GM20000 (cell line): Measurements from ENCODE around the gene MSH3.
"Not testable (repeated sequence)": the region's sequence is repeated elsewhere in the genome, so short reads cannot be mapped to it uniquely, and the experiment has no call there.

Experiments used
- DNase-seq: peaks from one replicate; pipeline ENCODE4 v3.0.0; 2012; ENCODE audit warnings: low spot score
- TF ChIP-seq, protein P1 (sequence below): IDR thresholded peaks from 2 replicates; pipeline ENCODE4 v1.5.1; 2012; ENCODE audit warnings: mild to moderate bottlenecking, control low read depth; ENCODE audit errors: extremely low read depth, missing control alignments

MSH3 gene

DNA sequence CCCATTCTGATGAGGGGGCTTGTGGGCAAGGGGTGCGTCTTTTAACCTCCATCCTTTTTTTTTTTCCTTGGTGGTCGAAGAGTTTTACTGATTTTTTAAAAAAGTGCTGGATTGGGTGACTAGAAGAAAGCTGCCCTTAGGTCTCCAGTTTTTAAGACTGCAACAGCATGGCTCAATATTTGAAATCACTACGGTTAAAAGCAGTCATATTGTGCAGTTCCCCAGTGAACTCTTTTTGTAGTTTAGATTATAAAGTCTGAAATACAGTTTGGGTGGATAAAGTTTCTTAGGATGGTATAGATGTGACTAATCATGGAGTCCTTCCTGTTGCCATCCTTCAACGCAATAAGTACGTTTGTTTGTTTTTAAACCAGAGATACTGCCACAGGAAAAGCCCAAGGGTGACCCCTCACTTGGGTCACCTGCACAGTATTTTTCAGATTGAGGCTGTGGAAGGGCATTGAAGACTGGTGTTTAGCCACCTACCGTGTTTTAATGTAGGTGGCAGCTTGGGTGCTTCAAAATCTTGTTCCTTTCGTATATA, 851 bp downstream of the MSH3 start:
- TF ChIP-seq, protein P1, sequence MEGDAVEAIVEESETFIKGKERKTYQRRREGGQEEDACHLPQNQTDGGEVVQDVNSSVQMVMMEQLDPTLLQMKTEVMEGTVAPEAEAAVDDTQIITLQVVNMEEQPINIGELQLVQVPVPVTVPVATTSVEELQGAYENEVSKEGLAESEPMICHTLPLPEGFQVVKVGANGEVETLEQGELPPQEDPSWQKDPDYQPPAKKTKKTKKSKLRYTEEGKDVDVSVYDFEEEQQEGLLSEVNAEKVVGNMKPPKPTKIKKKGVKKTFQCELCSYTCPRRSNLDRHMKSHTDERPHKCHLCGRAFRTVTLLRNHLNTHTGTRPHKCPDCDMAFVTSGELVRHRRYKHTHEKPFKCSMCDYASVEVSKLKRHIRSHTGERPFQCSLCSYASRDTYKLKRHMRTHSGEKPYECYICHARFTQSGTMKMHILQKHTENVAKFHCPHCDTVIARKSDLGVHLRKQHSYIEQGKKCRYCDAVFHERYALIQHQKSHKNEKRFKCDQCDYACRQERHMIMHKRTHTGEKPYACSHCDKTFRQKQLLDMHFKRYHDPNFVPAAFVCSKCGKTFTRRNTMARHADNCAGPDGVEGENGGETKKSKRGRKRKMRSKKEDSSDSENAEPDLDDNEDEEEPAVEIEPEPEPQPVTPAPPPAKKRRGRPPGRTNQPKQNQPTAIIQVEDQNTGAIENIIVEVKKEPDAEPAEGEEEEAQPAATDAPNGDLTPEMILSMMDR: no peak
- DNase-seq: no peak

DNA sequence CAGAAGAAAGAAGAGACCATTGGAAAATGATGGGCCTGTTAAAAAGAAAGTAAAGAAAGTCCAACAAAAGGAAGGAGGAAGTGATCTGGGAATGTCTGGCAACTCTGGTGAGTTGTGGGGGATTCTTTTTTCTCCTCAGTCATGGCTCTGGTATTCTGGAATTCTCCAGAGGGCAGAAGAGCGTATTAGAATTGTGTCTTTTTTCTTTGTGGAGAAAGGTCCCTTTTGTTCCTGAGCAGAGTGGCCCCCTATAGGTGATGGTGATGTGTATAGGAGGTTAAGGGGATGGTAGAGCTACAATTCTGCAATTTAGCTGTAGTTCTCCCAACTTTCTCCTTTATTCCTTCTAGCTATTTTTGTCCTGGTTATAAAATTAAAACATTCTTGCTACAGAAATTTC, 2.0 kb downstream of the MSH3 start:
- TF ChIP-seq, protein P1: no peak
- no peak for DNase-seq

DNA sequence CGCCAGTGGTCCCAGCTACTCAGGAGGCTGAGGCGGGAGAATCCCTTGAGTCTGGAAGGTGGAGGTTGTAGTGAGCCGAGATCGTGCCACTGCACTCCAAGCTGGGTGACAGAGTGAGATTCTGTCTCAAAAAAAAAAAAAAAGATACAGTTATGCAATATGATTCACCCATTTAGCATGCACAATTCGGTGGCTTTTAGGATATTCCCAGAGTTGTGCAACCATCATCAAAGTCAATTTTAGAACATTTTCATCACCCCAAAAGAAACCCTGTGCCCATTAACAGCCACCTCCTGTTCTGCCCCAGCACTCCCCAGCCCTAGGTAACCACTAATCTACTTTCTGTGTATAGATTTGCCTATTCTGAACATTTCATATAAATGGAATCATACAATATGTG, 4.7 kb downstream of the MSH3 start:
- TF ChIP-seq, protein P1: no peak
- DNase-seq: no peak

DNA sequence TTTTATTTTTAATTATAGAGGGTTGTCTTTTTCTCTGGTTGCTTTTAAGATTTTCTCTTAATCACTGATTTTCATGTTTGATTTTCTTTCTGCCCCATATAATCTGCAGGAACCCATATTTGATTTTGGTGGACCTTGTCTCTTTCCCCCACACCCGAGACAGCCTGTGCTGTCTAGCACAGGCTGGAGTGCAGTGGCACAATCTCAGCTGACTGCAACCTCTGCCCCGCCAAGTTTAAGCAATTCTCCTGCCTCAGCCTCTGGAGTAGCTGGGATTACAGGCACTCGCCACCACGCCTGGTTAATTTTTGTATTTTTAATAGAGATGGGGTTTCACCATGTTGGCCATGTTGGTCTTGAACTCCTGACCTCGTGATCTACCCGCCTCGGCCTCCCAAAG, 6.2 kb downstream of the MSH3 start:
- not testable (repeated sequence) for DNase-seq

DNA sequence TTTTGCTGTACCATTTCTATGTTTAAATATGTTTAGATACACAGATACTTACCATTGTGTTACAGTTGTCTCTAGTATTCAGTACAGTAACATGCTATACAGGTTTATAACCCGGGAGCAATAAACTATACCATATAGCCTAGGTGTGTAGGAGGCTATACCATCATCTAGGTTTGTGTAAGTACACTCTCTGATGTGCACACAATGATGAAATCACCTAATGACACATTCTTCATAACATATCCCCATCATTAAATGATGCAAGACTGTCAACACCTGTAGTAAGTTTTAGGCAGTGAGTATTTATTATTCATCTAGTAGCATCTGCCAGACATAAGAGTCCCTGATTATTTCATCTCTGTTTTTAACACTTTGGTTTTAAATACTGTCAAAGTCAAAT, 7.7 kb downstream of the MSH3 start:
- no peak for DNase-seq
- TF ChIP-seq, protein P1: no peak

DNA sequence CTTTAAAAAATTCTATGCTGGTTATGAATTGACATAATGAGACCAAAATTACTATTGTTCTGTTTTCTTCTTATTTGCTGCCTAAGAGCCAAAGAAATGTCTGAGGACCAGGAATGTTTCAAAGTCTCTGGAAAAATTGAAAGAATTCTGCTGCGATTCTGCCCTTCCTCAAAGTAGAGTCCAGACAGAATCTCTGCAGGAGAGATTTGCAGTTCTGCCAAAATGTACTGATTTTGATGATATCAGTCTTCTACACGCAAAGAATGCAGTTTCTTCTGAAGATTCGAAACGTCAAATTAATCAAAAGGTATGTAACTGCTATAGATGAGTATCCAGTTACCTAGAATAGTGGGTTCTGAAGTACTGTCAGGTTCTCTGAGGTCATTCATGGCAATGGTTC, 10.6 kb downstream of the MSH3 start:
- TF ChIP-seq, protein P1: no peak
- DNase-seq: no peak

DNA sequence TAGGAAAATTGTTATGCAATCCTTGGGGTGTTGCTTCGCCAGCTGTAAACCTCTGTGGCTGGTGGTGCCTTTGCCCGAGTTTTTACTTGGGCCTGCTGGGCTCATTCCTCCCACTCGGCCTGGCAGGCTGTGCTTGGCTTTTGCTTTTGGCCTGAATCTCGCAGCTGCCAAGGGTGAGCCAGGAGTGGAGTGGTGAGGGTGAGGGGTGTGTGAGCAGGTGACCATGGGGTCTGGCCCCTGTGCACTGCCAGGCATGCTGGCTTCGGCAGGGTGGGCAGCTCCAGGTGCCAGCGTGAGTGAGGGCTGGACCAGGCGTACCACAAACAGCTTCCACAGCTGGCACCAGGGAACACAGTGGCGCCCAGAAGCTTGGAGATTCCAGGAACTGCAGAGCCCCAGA, 12.9 kb downstream of the MSH3 start:
- DNase-seq: no peak
- TF ChIP-seq, protein P1: no peak
